Right lobe of liver (tissue), 6 donors: ENCODE data around the gene QRSL1. TPM values are rescaled to one million over a fixed set of nuclear protein-coding genes. Genes with fewer than 3 reads are reported as not detected.
"Not testable (repeated sequence)": the region's sequence is repeated elsewhere in the genome, so short reads cannot be mapped to it uniquely, and the experiment has no call there.

Source experiments
- ATAC-seq, 4 donors: fragments of 200-7000 bp; cut with Tn5 transposase; one replicate each; pipeline ENCODE4 v1.9.1; 2020; ENCODE audit warnings: mild to moderate bottlenecking in 4 of 4, moderate library complexity in 4 of 4
- DNase-seq, 3 donors: peaks; one replicate each; pipeline ENCODE4 v3.0.0-alpha.2; 2020
- H3K27ac ChIP-seq, 3 donors: fragments of 200-600 bp; one replicate each; pipeline ENCODE4 v1.8.0; 2022
- H3K27me3 ChIP-seq, 2 donors: fragments of 200-600 bp; one replicate each; pipeline ENCODE4 v1.8.0; 2022
- H3K36me3 ChIP-seq, 4 donors: fragments of 200-600 bp; sonication (generic) in 1 of 4; one replicate each; pipeline versions ENCODE4 v1.5.1 to v1.8.0; 2017 to 2022; ENCODE audit warnings: control low read depth in 1 of 4
- H3K4me1 ChIP-seq, 4 donors: fragments of 200-600 bp; sonication (generic) in 1 of 4; one replicate each; pipeline versions ENCODE4 v1.5.1 to v1.8.0; 2017 to 2022; ENCODE audit warnings: control low read depth in 1 of 4
- H3K4me3 ChIP-seq, 3 donors: fragments of 200-600 bp; one replicate each; pipeline ENCODE4 v1.8.0; 2022
- H3K9me3 ChIP-seq, 4 donors: fragments of 200-600 bp; sonication (generic) in 1 of 4; one replicate each; pipeline versions ENCODE4 v1.5.1 to v1.8.0; 2017 to 2022; ENCODE audit warnings: control low read depth in 1 of 4
- CTCF ChIP-seq, 4 donors: fragments of 200-600 bp in 3 of 4; fragments of 450-650 bp in 1 of 4; IDR thresholded peaks; one replicate each; pipeline versions ENCODE4 v1.5.1 to v1.8.0; 2016 to 2022; ENCODE audit warnings: antibody characterized with exemption in 4 of 4, mild to moderate bottlenecking in 2 of 4
- POLR2A ChIP-seq: fragments of 450-650 bp; IDR thresholded peaks from one replicate; pipeline ENCODE4 v1.6.1; 2017; ENCODE audit warnings: antibody characterized with exemption, mild to moderate bottlenecking
- WGBS: methylation state at CpG from one replicate; pipeline ENCODE4 v1.1.6; 2018; ENCODE audit warnings: low coverage, low lambda C conversion rate; ENCODE audit not compliant: insufficient coverage; ENCODE audit errors: missing lambda C conversion rate; 5-methylcytosine and 5-hydroxymethylcytosine counted together
- intact Hi-C, 2 donors: fragments of 100-400 bp; cut with DNase I; formaldehyde crosslinking; loops; one replicate each; pipeline versions ENCODE4 v1.11.2 to v1.14.1; 2022
- total RNA-seq, 6 experiments: library from RNA; depleted of rRNA in 2 of 6; stranded (reverse); fragments of >200 nt in 2 of 6; fragmentation: NEBNext Ultra II Directional in 3 of 6; extraction: Animal tissue kit (Norgen Biotek cat#: 25700) in 3 of 6; gene quantifications; one replicate each; pipeline versions ENCODE4 v1.1.0 to v1.2.4, GENCODE V29; 2016 to 2023
- donor health status: DM: no; HTN: yes; CAD: no.
- donor health status: DM: no; HTN: no; CAD: no.
- donor health status: DM: no; HTN: no; CAD: no.
- donor health status: DM: no; HTN: yes; CAD: no.
- donor health status: DM: no; HTN: yes; CAD: no.

QRSL1 gene
- total RNA-seq, 6 experiments from 2014 or later = 6.0 to 8.8 (median 7.8) TPM

GRCh38 chr6:106694343-106694742 lies 65.0 kb downstream of the QRSL1 start:
- H3K36me3 ChIP-seq = no peaks in the 10 kb centered on the region
- 40% methylated on average over 2 of the region's 8 CpGs for WGBS
- ATAC-seq = no peak
- H3K4me3 ChIP-seq = no peak overlapping the region
- H3K4me1 ChIP-seq = peaks cover 0 to 17% (median 7%) of the 10 kb centered on the region in 4 donors
- intact Hi-C loops = no loop called here
- no peak for DNase-seq
- no peaks in the 10 kb centered on the region for H3K9me3 ChIP-seq
- TF ChIP-seq CTCF (IDR thresholded peaks at IDR 0.05) (no peak), POLR2A (no peak)
- no peak overlapping the region for H3K27ac ChIP-seq
- H3K27me3 ChIP-seq = no peaks in the 10 kb centered on the region

- Histone ChIP-seq H3K4me1 (peaks cover 0 to 32% (median 7%) of the 10 kb centered on the region in 4 donors), H3K27me3 (no peaks in the 10 kb centered on the region), H3K9me3 (no peaks in the 10 kb centered on the region), H3K36me3 (no peaks in the 10 kb centered on the region), H3K27ac (no peak overlapping the region), H3K4me3 (no peak overlapping the region)
- DNase-seq (no peak), ATAC-seq (no peak)
- intact Hi-C loops = no loop called here
- no peak for TF ChIP-seq POLR2A
- TF ChIP-seq CTCF (IDR thresholded peaks at IDR 0.05) = no peak
Observed at GRCh38 chr6:106700581-106700980, 71.2 kb downstream of the QRSL1 start.

- peak overlapping the region in 2 of 3 donors; percentile 80 to 99 for H3K27ac ChIP-seq
- intact Hi-C loops, H3K36me3 ChIP-seq, DNase-seq, H3K4me3 ChIP-seq, H3K27me3 ChIP-seq, ATAC-seq, H3K9me3 ChIP-seq: not testable (repeated sequence)
- WGBS = 83% methylated on average over 3 of the region's 3 CpGs
- peaks cover 0 to 32% (median 7%) of the 10 kb centered on the region in 4 donors for H3K4me1 ChIP-seq
Observed at GRCh38 chr6:106701201-106701600, 71.8 kb downstream of the QRSL1 start.

GRCh38 chr6:106702046-106702445 lies 72.7 kb downstream of the QRSL1 start:
- peak; percentile 29 to 63 (median 48) for ATAC-seq
- peak overlapping the region; percentile 73 to 99 (median 80) for H3K27ac ChIP-seq

More at GRCh38 chr6:106702046-106702445, 72.7 kb downstream of the QRSL1 start:
- H3K4me1 ChIP-seq = peaks cover 0 to 32% (median 7%) of the 10 kb centered on the region in 4 donors
- WGBS = 17% methylated on average over 4 of the region's 4 CpGs
- H3K27me3 ChIP-seq = no peaks in the 10 kb centered on the region
- no peak for TF ChIP-seq CTCF (IDR thresholded peaks at IDR 0.05)
- no peak for TF ChIP-seq POLR2A
- DNase-seq = no peak
- H3K4me3 ChIP-seq = no peak overlapping the region
- H3K9me3 ChIP-seq = no peaks in the 10 kb centered on the region
- no peaks in the 10 kb centered on the region for H3K36me3 ChIP-seq
- intact Hi-C loops = loop anchor here in 1 of 2 donors (2.0 kb wide), 1 partner anchor 29 kb away; no protein-coding TSS in a partner anchor
